GM12878 (cell line): ENCODE measurements around the gene TP53I11.

Experiments used
- TF ChIP-seq, protein P1 (sequence below), 3 experiments: IDR thresholded peaks in 2 of 3; conservative IDR thresholded peaks in 1 of 3; 2 replicates each; pipeline ENCODE4 v1.5.1; 2011; ENCODE audit warnings: low read depth in 3 of 3, low read length in 3 of 3, mild to moderate bottlenecking in 3 of 3, control low read depth in 2 of 3, moderate library complexity in 2 of 3, inconsistent platforms in 1 of 3, mixed read lengths in 1 of 3; ENCODE audit not compliant: control insufficient read depth in 2 of 3, insufficient read depth in 1 of 3; ENCODE audit errors: extremely low read depth in 1 of 3
- TF ChIP-seq, protein P2 (sequence below): IDR thresholded peaks from 2 replicates; pipeline ENCODE4 v1.6.1; 2012; ENCODE audit warnings: mild to moderate bottlenecking, low read depth, low read length

DNA sequence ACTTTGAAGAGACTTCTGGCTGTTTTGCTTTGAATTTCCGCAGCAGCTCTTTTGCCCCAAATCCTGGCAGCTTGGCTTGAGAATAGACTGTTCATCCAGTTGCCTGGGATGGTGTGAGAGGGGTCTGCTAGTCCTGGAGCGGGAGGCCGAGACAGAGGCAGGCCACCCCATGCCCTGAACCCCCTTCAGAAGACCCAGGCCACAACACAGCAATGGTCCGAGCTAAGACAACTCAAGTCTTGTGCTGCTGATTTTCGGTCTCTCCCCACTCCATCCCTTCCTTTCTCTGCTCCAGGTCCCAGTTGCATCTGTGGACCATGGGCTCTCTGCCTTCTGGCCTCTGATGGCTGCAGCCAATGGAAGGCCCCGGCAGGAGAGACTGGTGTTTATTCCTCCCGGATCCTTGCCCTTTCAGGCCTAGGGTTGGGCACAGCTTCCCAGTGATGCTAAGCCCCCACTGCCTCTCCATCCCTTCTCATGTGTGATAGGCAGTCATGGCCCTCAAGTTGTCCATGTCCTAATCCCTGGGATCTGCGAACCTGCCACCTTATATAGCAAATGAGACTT, 31.9 kb upstream of the TP53I11 start:
- TF ChIP-seq, protein P1, sequence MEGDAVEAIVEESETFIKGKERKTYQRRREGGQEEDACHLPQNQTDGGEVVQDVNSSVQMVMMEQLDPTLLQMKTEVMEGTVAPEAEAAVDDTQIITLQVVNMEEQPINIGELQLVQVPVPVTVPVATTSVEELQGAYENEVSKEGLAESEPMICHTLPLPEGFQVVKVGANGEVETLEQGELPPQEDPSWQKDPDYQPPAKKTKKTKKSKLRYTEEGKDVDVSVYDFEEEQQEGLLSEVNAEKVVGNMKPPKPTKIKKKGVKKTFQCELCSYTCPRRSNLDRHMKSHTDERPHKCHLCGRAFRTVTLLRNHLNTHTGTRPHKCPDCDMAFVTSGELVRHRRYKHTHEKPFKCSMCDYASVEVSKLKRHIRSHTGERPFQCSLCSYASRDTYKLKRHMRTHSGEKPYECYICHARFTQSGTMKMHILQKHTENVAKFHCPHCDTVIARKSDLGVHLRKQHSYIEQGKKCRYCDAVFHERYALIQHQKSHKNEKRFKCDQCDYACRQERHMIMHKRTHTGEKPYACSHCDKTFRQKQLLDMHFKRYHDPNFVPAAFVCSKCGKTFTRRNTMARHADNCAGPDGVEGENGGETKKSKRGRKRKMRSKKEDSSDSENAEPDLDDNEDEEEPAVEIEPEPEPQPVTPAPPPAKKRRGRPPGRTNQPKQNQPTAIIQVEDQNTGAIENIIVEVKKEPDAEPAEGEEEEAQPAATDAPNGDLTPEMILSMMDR (IDR thresholded peaks at IDR 0.05 in 2 of 3, conservative IDR thresholded peaks at IDR 0.05 in 1 of 3; ENCODE audit: control insufficient read depth in 2 of 3, extremely low read depth in 1 of 3, insufficient read depth in 1 of 3, low read depth in 3 of 3, low read length in 3 of 3), result no peak
- TF ChIP-seq, protein P2, sequence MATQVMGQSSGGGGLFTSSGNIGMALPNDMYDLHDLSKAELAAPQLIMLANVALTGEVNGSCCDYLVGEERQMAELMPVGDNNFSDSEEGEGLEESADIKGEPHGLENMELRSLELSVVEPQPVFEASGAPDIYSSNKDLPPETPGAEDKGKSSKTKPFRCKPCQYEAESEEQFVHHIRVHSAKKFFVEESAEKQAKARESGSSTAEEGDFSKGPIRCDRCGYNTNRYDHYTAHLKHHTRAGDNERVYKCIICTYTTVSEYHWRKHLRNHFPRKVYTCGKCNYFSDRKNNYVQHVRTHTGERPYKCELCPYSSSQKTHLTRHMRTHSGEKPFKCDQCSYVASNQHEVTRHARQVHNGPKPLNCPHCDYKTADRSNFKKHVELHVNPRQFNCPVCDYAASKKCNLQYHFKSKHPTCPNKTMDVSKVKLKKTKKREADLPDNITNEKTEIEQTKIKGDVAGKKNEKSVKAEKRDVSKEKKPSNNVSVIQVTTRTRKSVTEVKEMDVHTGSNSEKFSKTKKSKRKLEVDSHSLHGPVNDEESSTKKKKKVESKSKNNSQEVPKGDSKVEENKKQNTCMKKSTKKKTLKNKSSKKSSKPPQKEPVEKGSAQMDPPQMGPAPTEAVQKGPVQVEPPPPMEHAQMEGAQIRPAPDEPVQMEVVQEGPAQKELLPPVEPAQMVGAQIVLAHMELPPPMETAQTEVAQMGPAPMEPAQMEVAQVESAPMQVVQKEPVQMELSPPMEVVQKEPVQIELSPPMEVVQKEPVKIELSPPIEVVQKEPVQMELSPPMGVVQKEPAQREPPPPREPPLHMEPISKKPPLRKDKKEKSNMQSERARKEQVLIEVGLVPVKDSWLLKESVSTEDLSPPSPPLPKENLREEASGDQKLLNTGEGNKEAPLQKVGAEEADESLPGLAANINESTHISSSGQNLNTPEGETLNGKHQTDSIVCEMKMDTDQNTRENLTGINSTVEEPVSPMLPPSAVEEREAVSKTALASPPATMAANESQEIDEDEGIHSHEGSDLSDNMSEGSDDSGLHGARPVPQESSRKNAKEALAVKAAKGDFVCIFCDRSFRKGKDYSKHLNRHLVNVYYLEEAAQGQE, result no peak
